ENCODE measurements around the gene C4orf50.

C4orf50 gene

GRCh38 chr4:6027392-6027791 lies 9.2 kb upstream of the C4orf50 start:
- H3K9me3 ChIP-seq (ENCODE audit: low read length) = no peaks in the 10 kb centered on the region
- no peaks in the 10 kb centered on the region for H3K79me2 ChIP-seq (ENCODE audit: insufficient read depth, low read length)
- no peaks in the 10 kb centered on the region for H3K27me3 ChIP-seq (ENCODE audit: insufficient read depth, low read length)
- no peaks in the 10 kb centered on the region for H4K20me1 ChIP-seq (ENCODE audit: insufficient read depth, low read length)
- H3K4me3 ChIP-seq (ENCODE audit: low read depth, low read length, poor library complexity, severe bottlenecking) = no peak overlapping the region
- no peak overlapping the region for H2AFZ ChIP-seq (ENCODE audit: low read length)
- no peak overlapping the region for H3K27ac ChIP-seq (ENCODE audit: low read depth, low read length, poor library complexity, severe bottlenecking)
- H3K4me2 ChIP-seq (ENCODE audit: low read length) = no peak overlapping the region
- no peaks in the 10 kb centered on the region for H3F3A ChIP-seq (ENCODE audit: insufficient read depth, low read length)
- TF ChIP-seq EZH2 (IDR thresholded peaks at IDR 0.05; ENCODE audit: borderline replicate concordance, low read length) (no peak), CTCF (IDR thresholded peaks at IDR 0.05; ENCODE audit: low read length) (no peak)
- H3K9ac ChIP-seq (ENCODE audit: low read length) = no peak overlapping the region
- no peaks in the 10 kb centered on the region for H3K36me3 ChIP-seq (ENCODE audit: insufficient read depth, low read length)
- no peaks in the 10 kb centered on the region for H3K4me1 ChIP-seq (ENCODE audit: insufficient read depth, low read length, severe bottlenecking)
- no peaks in the 10 kb centered on the region for H3K9me2 ChIP-seq (ENCODE audit: low read depth, low read length)

- Histone ChIP-seq H3K4me3 (ENCODE audit: low read depth, low read length, poor library complexity, severe bottlenecking) (no peak overlapping the region), H3K9ac (ENCODE audit: low read length) (no peak overlapping the region), H3K36me3 (ENCODE audit: insufficient read depth, low read length) (no peaks in the 10 kb centered on the region), H2AFZ (ENCODE audit: low read length) (no peak overlapping the region), H3K27ac (ENCODE audit: low read depth, low read length, poor library complexity, severe bottlenecking) (no peak overlapping the region), H3F3A (ENCODE audit: insufficient read depth, low read length) (no peaks in the 10 kb centered on the region), H3K9me2 (ENCODE audit: low read depth, low read length) (no peaks in the 10 kb centered on the region), H4K20me1 (ENCODE audit: insufficient read depth, low read length) (no peaks in the 10 kb centered on the region), H3K79me2 (ENCODE audit: insufficient read depth, low read length) (no peaks in the 10 kb centered on the region), H3K4me1 (ENCODE audit: insufficient read depth, low read length, severe bottlenecking) (no peaks in the 10 kb centered on the region), H3K4me2 (ENCODE audit: low read length) (no peak overlapping the region), H3K27me3 (ENCODE audit: insufficient read depth, low read length) (no peaks in the 10 kb centered on the region), H3K9me3 (ENCODE audit: low read length) (no peaks in the 10 kb centered on the region)
- no peak for TF ChIP-seq CTCF (IDR thresholded peaks at IDR 0.05; ENCODE audit: low read length)
- TF ChIP-seq EZH2 (IDR thresholded peaks at IDR 0.05; ENCODE audit: borderline replicate concordance, low read length) = no peak
Observed at GRCh38 chr4:6024313-6024960, 6.2 kb upstream of the C4orf50 start.

- Histone ChIP-seq H3K27me3 (ENCODE audit: insufficient read depth, low read length) (no peaks in the 10 kb centered on the region), H3K27ac (ENCODE audit: low read depth, low read length, poor library complexity, severe bottlenecking) (no peak overlapping the region), H3K36me3 (ENCODE audit: insufficient read depth, low read length) (no peaks in the 10 kb centered on the region), H2AFZ (ENCODE audit: low read length) (no peak overlapping the region), H3K4me1 (ENCODE audit: insufficient read depth, low read length, severe bottlenecking) (no peaks in the 10 kb centered on the region), H3K9me3 (ENCODE audit: low read length) (no peaks in the 10 kb centered on the region), H3K4me3 (ENCODE audit: low read depth, low read length, poor library complexity, severe bottlenecking) (no peak overlapping the region), H3K4me2 (ENCODE audit: low read length) (no peak overlapping the region), H3K9ac (ENCODE audit: low read length) (no peak overlapping the region), H3K9me2 (ENCODE audit: low read depth, low read length) (no peaks in the 10 kb centered on the region), H3K79me2 (ENCODE audit: insufficient read depth, low read length) (no peaks in the 10 kb centered on the region), H4K20me1 (ENCODE audit: insufficient read depth, low read length) (no peaks in the 10 kb centered on the region), H3F3A (ENCODE audit: insufficient read depth, low read length) (no peaks in the 10 kb centered on the region)
- no peak for TF ChIP-seq EZH2 (IDR thresholded peaks at IDR 0.05; ENCODE audit: borderline replicate concordance, low read length)
- TF ChIP-seq CTCF (IDR thresholded peaks at IDR 0.05; ENCODE audit: low read length) = no peak
Observed at GRCh38 chr4:6023731-6024130, 5.5 kb upstream of the C4orf50 start.

Data from OCI-LY1 (cell line).